HG03460 (cell line): ENCODE results near the gene USP32.
"Not testable (repeated sequence)": the region's sequence is repeated elsewhere in the genome, so short reads cannot be mapped to it uniquely, and the experiment has no call there.

Source experiments
- ATAC-seq: cut with Tn5 transposase; IDR thresholded peaks from one replicate; pipeline ENCODE4 v1.9.1; 2021; ENCODE audit not compliant: unreplicated experiment

USP32 gene

GRCh38 chr17:60333628-60334031, 58.3 kb downstream of the USP32 start:
- ATAC-seq = no peak

- ATAC-seq = not testable (repeated sequence)
Measured at GRCh38 chr17:60333072-60333471, 58.9 kb downstream of the USP32 start.

GRCh38 chr17:60332574-60332973, 59.4 kb downstream of the USP32 start:
- no peak for ATAC-seq

GRCh38 chr17:60330731-60331130, 61.2 kb downstream of the USP32 start:
- no peak for ATAC-seq

- no peak for ATAC-seq
Measured at GRCh38 chr17:60328679-60329078, 63.3 kb downstream of the USP32 start.

- no peak for ATAC-seq
Measured at GRCh38 chr17:60327901-60328273, 64.0 kb downstream of the USP32 start.

- ATAC-seq = no peak
Measured at GRCh38 chr17:60327134-60327900, 64.6 kb downstream of the USP32 start.

- ATAC-seq = no peak
Measured at GRCh38 chr17:60326702-60327101, 65.2 kb downstream of the USP32 start.

- no peak for ATAC-seq
Measured at GRCh38 chr17:60325730-60326524, 66.0 kb downstream of the USP32 start.

- ATAC-seq = no peak
Measured at GRCh38 chr17:60323754-60324153, 68.2 kb downstream of the USP32 start.

- ATAC-seq = no peak
Measured at GRCh38 chr17:60322056-60322387, 69.9 kb downstream of the USP32 start.

- no peak for ATAC-seq
Measured at GRCh38 chr17:60321336-60322055, 70.4 kb downstream of the USP32 start.

- no peak for ATAC-seq
Measured at GRCh38 chr17:60318830-60319229, 73.1 kb downstream of the USP32 start.

- ATAC-seq = no peak
Measured at GRCh38 chr17:60318326-60318725, 73.6 kb downstream of the USP32 start.

- ATAC-seq = no peak
Measured at GRCh38 chr17:60315650-60316049, 76.3 kb downstream of the USP32 start.

- ATAC-seq = not testable (repeated sequence)
Measured at GRCh38 chr17:60314900-60315299, 77.0 kb downstream of the USP32 start.

GRCh38 chr17:60314423-60314822, 77.5 kb downstream of the USP32 start:
- ATAC-seq = no peak

GRCh38 chr17:60311936-60312335, 80.0 kb downstream of the USP32 start:
- no peak for ATAC-seq

GRCh38 chr17:60311186-60311585, 80.7 kb downstream of the USP32 start:
- ATAC-seq = no peak

GRCh38 chr17:60305141-60305540, 86.8 kb downstream of the USP32 start:
- ATAC-seq = no peak

- ATAC-seq = no peak
Measured at GRCh38 chr17:60304502-60304901, 87.4 kb downstream of the USP32 start.
